Upper lobe of left lung (tissue), 6 donors: Measurements from ENCODE around the gene G2E3. TPM values are rescaled to one million over a fixed set of nuclear protein-coding genes. Genes with fewer than 3 reads are reported as not detected.
A peak's percentile ranks its signal among the peaks of the same experiment; 100 is the strongest.
"Not testable (repeated sequence)": the region's sequence is repeated elsewhere in the genome, so short reads cannot be mapped to it uniquely, and the experiment has no call there.

Experiments used
- ATAC-seq, 2 donors: fragments of 200-7000 bp; cut with Tn5 transposase; one replicate each; pipeline ENCODE4 v1.9.1; 2022; ENCODE audit warnings: mild to moderate bottlenecking in 2 of 2, moderate library complexity in 2 of 2; ENCODE audit not compliant: low FRiP score in 2 of 2
- DNase-seq, 2 donors: peaks; one replicate each; pipeline ENCODE4 v3.0.0-alpha.2; 2019 to 2020
- H3K27ac ChIP-seq, 4 donors: fragments of 200-600 bp; sonication (generic); one replicate each; pipeline ENCODE4 v1.5.1; 2016 to 2019
- H3K27me3 ChIP-seq, 4 donors: fragments of 200-600 bp; sonication (generic); one replicate each; pipeline ENCODE4 v1.5.1; 2017 to 2019
- H3K36me3 ChIP-seq, 4 donors: fragments of 200-600 bp; sonication (generic); one replicate each; pipeline ENCODE4 v1.5.1; 2016 to 2019
- H3K4me1 ChIP-seq, 4 donors: fragments of 200-600 bp; sonication (generic); one replicate each; pipeline ENCODE4 v1.5.1; 2018 to 2019
- H3K4me3 ChIP-seq, 4 donors: fragments of 200-600 bp; sonication (generic); one replicate each; pipeline ENCODE4 v1.5.1; 2017 to 2019; ENCODE audit warnings: mild to moderate bottlenecking in 2 of 4, moderate library complexity in 1 of 4
- H3K9me3 ChIP-seq, 4 donors: fragments of 200-600 bp; sonication (generic); one replicate each; pipeline ENCODE4 v1.5.1; 2018 to 2019
- CTCF ChIP-seq, 6 experiments: fragments of 450-650 bp in 4 of 6; fragments of 200-600 bp in 2 of 6; sonication (generic) in 2 of 6; IDR thresholded peaks; one replicate each; pipeline ENCODE4 v1.5.1; 2016 to 2019; ENCODE audit warnings: antibody characterized with exemption in 6 of 6
- EP300 ChIP-seq, 4 donors: sonication (generic); formaldehyde crosslinking; IDR thresholded peaks; one replicate each; pipeline ENCODE4 v1.5.1; 2017; ENCODE audit warnings: antibody characterized with exemption in 4 of 4, control low read depth in 2 of 4
- POLR2A ChIP-seq, 4 donors: fragments of 450-650 bp; IDR thresholded peaks; one replicate each; pipeline ENCODE4 v1.5.1; 2016 to 2017; ENCODE audit warnings: antibody characterized with exemption in 4 of 4, mild to moderate bottlenecking in 2 of 4
- POLR2AphosphoS5 ChIP-seq, 2 donors: sonication (generic); formaldehyde crosslinking; IDR thresholded peaks; one replicate each; pipeline ENCODE4 v1.5.1; 2017; ENCODE audit warnings: antibody characterized with exemption in 2 of 2
- WGBS, 2 donors: methylation state at CpG; one replicate each; pipeline ENCODE4 v1.1.5; 2017 to 2018; 5-methylcytosine and 5-hydroxymethylcytosine counted together
- total RNA-seq, 6 donors: library from RNA; depleted of rRNA in 4 of 6; stranded (reverse); fragments of >200 nt in 4 of 6; gene quantifications; one replicate each; pipeline versions ENCODE4 v1.1.0 to v1.2.1, GENCODE V29; 2016 to 2021
- donor health status: DM: no; HTN: no; CAD: no; lungs with moderate emphysema.
- donor health status: DM: no; HTN: yes; CAD: no; lungs with severe emphysema.

The G2E3 gene
- total RNA-seq, 6 donors from 2014 or later, result 8.1 to 15.4 (median 12.6) TPM

- no peak for TF ChIP-seq POLR2AphosphoS5 (IDR thresholded peaks at IDR 0.05)
- no peak for TF ChIP-seq EP300 (IDR thresholded peaks at IDR 0.05)
- no peak for TF ChIP-seq CTCF (IDR thresholded peaks at IDR 0.05)
- no peak for TF ChIP-seq POLR2A (IDR thresholded peaks at IDR 0.05)
- H3K4me3 ChIP-seq, result no peak overlapping the region
- no peak for DNase-seq
- no peaks in the 10 kb centered on the region for H3K9me3 ChIP-seq
- no peaks in the 10 kb centered on the region for H3K4me1 ChIP-seq
- 87 to 94% methylated on average over 8 of the region's 8 CpGs for WGBS, 2 donors
- peaks cover 0 to 72% (median 34%) of the 10 kb centered on the region in 4 donors for H3K36me3 ChIP-seq
- H3K27ac ChIP-seq, result no peak overlapping the region
- H3K27me3 ChIP-seq, result no peaks in the 10 kb centered on the region
- peak in 1 of 2 donors; percentile 61 for ATAC-seq
Measured at GRCh38 chr14:30600922-30601918, 42.3 kb downstream of the G2E3 start.

- no peak for TF ChIP-seq EP300 (IDR thresholded peaks at IDR 0.05)
- TF ChIP-seq POLR2AphosphoS5 (IDR thresholded peaks at IDR 0.05), result no peak
- no peak for TF ChIP-seq POLR2A (IDR thresholded peaks at IDR 0.05)
- Histone ChIP-seq H3K36me3 (peaks cover 0 to 64% (median 29%) of the 10 kb centered on the region in 4 donors), H3K27ac (no peak overlapping the region), H3K4me3 (no peak overlapping the region), H3K27me3 (no peaks in the 10 kb centered on the region), H3K4me1 (no peaks in the 10 kb centered on the region), H3K9me3 (no peaks in the 10 kb centered on the region)
- no peak for ATAC-seq
- DNase-seq, result no peak
- WGBS, 2 donors, result 89 to 98% methylated on average over 3 of the region's 3 CpGs
Measured at GRCh38 chr14:30603402-30603801, 44.4 kb downstream of the G2E3 start.

GRCh38 chr14:30604696-30605095 lies 45.7 kb downstream of the G2E3 start:
- H3K4me1 ChIP-seq, DNase-seq, H3K27ac ChIP-seq, ATAC-seq, H3K9me3 ChIP-seq, H3K4me3 ChIP-seq, H3K27me3 ChIP-seq: not testable (repeated sequence)
- 95 to 99% methylated on average over 8 of the region's 8 CpGs for WGBS, 2 donors
- H3K36me3 ChIP-seq, result peaks cover 0 to 52% (median 28%) of the 10 kb centered on the region in 4 donors

GRCh38 chr14:30607156-30607780 lies 48.3 kb downstream of the G2E3 start:
- ATAC-seq (no peak), DNase-seq (no peak)
- H3K4me3 ChIP-seq, result no peak overlapping the region
- H3K27me3 ChIP-seq, result no peaks in the 10 kb centered on the region
- H3K36me3 ChIP-seq, result peaks cover 0 to 34% (median 21%) of the 10 kb centered on the region in 4 donors
- H3K4me1 ChIP-seq, result peaks cover 0 to 13% (median 6%) of the 10 kb centered on the region in 4 donors
- TF ChIP-seq EP300 (IDR thresholded peaks at IDR 0.05), result no peak
- TF ChIP-seq POLR2A (IDR thresholded peaks at IDR 0.05), result no peak
- no peak for TF ChIP-seq CTCF (IDR thresholded peaks at IDR 0.05)
- TF ChIP-seq POLR2AphosphoS5 (IDR thresholded peaks at IDR 0.05), result no peak
- H3K9me3 ChIP-seq, result no peaks in the 10 kb centered on the region
- WGBS, 2 donors, result 90 to 92% methylated on average over 1 of the region's 1 CpG
- no peak overlapping the region for H3K27ac ChIP-seq

GRCh38 chr14:30608533-30609006 lies 49.6 kb downstream of the G2E3 start:
- Histone ChIP-seq H3K4me3 (no peak overlapping the region), H3K27me3 (no peaks in the 10 kb centered on the region), H3K9me3 (no peaks in the 10 kb centered on the region), H3K27ac (no peak overlapping the region), H3K36me3 (peaks cover 0 to 21% (median 9%) of the 10 kb centered on the region in 4 donors), H3K4me1 (peaks cover 0 to 13% (median 6%) of the 10 kb centered on the region in 4 donors)
- TF ChIP-seq POLR2A (IDR thresholded peaks at IDR 0.05) (no peak), POLR2AphosphoS5 (IDR thresholded peaks at IDR 0.05) (no peak), EP300 (IDR thresholded peaks at IDR 0.05) (no peak)
- 88 to 93% methylated on average over 5 of the region's 5 CpGs for WGBS, 2 donors
- DNase-seq, result no peak
- ATAC-seq, result no peak

GRCh38 chr14:30610787-30611343 lies 51.9 kb downstream of the G2E3 start:
- peak; percentile 69 to 73 for ATAC-seq
- WGBS, 2 donors, result 34 to 37% methylated on average over 6 of the region's 6 CpGs
- peak in 1 of 2 donors; percentile 72 for DNase-seq

More at GRCh38 chr14:30610787-30611343, 51.9 kb downstream of the G2E3 start:
- no peaks in the 10 kb centered on the region for H3K27me3 ChIP-seq
- peak in 5 of 6 experiments; percentile 15 to 65 (median 16) for TF ChIP-seq CTCF (IDR thresholded peaks at IDR 0.05)
- TF ChIP-seq POLR2A (IDR thresholded peaks at IDR 0.05), result no peak
- peaks cover 0 to 13% (median 6%) of the 10 kb centered on the region in 4 donors for H3K4me1 ChIP-seq
- no peak overlapping the region for H3K4me3 ChIP-seq
- no peak overlapping the region for H3K27ac ChIP-seq
- H3K9me3 ChIP-seq, result no peaks in the 10 kb centered on the region
- peaks cover 0 to 4% (median 1%) of the 10 kb centered on the region in 4 donors for H3K36me3 ChIP-seq
